Transverse colon (tissue), 4 donors: ENCODE measurements around the gene PPAN. TPM values are rescaled to one million over a fixed set of nuclear protein-coding genes. Genes with fewer than 3 reads are reported as not detected.

ENCODE experiments used
- DNase-seq: peaks from one replicate; pipeline ENCODE4 v3.0.0-alpha.2; 2019
- H3K27ac ChIP-seq, 4 donors: fragments of 200-600 bp; sonication (generic); 2 replicates each; pipeline ENCODE4 v1.5.1; 2016 to 2018; ENCODE audit warnings: inconsistent platforms in 4 of 4
- H3K27me3 ChIP-seq: fragments of 200-600 bp; sonication (generic); 2 replicates; pipeline ENCODE4 v1.5.1; 2017; ENCODE audit warnings: inconsistent platforms
- H3K36me3 ChIP-seq, 4 donors: fragments of 200-600 bp; sonication (generic); 2 replicates each; pipeline ENCODE4 v1.5.1; 2017 to 2019; ENCODE audit warnings: inconsistent platforms in 4 of 4
- H3K4me1 ChIP-seq, 4 donors: fragments of 200-600 bp; sonication (generic); 2 replicates each; pipeline ENCODE4 v1.5.1; 2017 to 2020; ENCODE audit warnings: inconsistent platforms in 4 of 4
- H3K4me3 ChIP-seq, 4 donors: fragments of 200-600 bp; sonication (generic); 1 replicate in 1 of 4; 2 replicates in 3 of 4; pipeline versions ENCODE4 v1.5.1 to v1.6.1; 2017 to 2019; ENCODE audit warnings: inconsistent platforms in 4 of 4
- H3K9me3 ChIP-seq, 2 donors: fragments of 200-600 bp; sonication (generic); 2 replicates each; pipeline ENCODE4 v1.5.1; 2017 to 2019; ENCODE audit warnings: inconsistent platforms in 2 of 2
- CTCF ChIP-seq, 5 experiments: fragments of 200-600 bp in 3 of 5; fragments of 450-650 bp in 2 of 5; sonication (generic) in 3 of 5; IDR thresholded peaks; 1 replicate in 2 of 5; 2 replicates in 3 of 5; pipeline ENCODE4 v1.5.1; 2016 to 2017; ENCODE audit warnings: antibody characterized with exemption in 5 of 5, inconsistent platforms in 3 of 5, mild to moderate bottlenecking in 2 of 5, moderate library complexity in 1 of 5
- EP300 ChIP-seq: sonication (generic); formaldehyde crosslinking; IDR thresholded peaks from one replicate; pipeline ENCODE4 v1.6.1; 2017; ENCODE audit warnings: antibody characterized with exemption, low read depth
- POLR2A ChIP-seq: fragments of 450-650 bp; IDR thresholded peaks from one replicate; pipeline ENCODE4 v1.6.1; 2016; ENCODE audit warnings: antibody characterized with exemption, mild to moderate bottlenecking, moderate library complexity
- POLR2AphosphoS5 ChIP-seq, 3 donors: sonication (generic); formaldehyde crosslinking; IDR thresholded peaks; one replicate each; pipeline ENCODE4 v1.6.1; 2016; ENCODE audit warnings: antibody characterized with exemption in 3 of 3
- WGBS, 2 donors: methylation state at CpG; one replicate each; pipeline ENCODE4 v1.1.5; 2018; ENCODE audit warnings: low coverage in 1 of 2; 5-methylcytosine and 5-hydroxymethylcytosine counted together
- in situ Hi-C, 4 donors: fragments of 200-750 bp; cut with MboI; loops; one replicate each; pipeline versions ENCODE4 v1.15.0 to v1.15.1; 2017; ENCODE audit warnings: low sequenced_read_pairs in 3 of 4, low pct_ligation_motif_present in 1 of 4, low pct_unique_long_range_greater_than_20kb in 1 of 4
- intact Hi-C: fragments of 100-400 bp; cut with DNase I; formaldehyde crosslinking; loops from one replicate; pipeline ENCODE4 v1.15.1; 2023; ENCODE audit warnings: low total_unique reads
- small RNA-seq, 4 donors: library from RNA; depleted of rRNA; stranded (forward); fragments of <200 nt; gene quantifications; one replicate each; pipeline ENCODE3, GENCODE V24; 2016
- total RNA-seq, 4 donors: library from RNA; depleted of rRNA; stranded (reverse); fragments of >200 nt; gene quantifications; one replicate each; pipeline ENCODE4 v1.1.0, GENCODE V29; 2016

Gene PPAN
- total RNA-seq, 4 donors from 2014 or later = 10.1 to 31.8 (median 21.5) TPM

- Histone ChIP-seq H3K36me3 (peaks cover 0 to 45% (median 21%) of the 10 kb centered on the region in 4 donors), H3K4me3 (no peak overlapping the region), H3K4me1 (no peaks in the 10 kb centered on the region), H3K27ac (no peak overlapping the region), H3K9me3 (no peaks in the 10 kb centered on the region), H3K27me3 (no peaks in the 10 kb centered on the region)
- WGBS, 2 donors = 87% methylated on average over 2 of the region's 8 CpGs; no CpG with 5 or more reads in 1 of the 2 donors
- DNase-seq = no peak
- intact Hi-C loops (no loop called here), in situ Hi-C loops (no loop called here)
- TF ChIP-seq CTCF (IDR thresholded peaks at IDR 0.05) (no peak), POLR2AphosphoS5 (IDR thresholded peaks at IDR 0.05) (no peak), POLR2A (no peak), EP300 (no peak)
Measured at GRCh38 chr19:10158071-10158470, 51.9 kb downstream of the PPAN start.

GRCh38 chr19:10158485-10158884, 52.3 kb downstream of the PPAN start:
- no peaks in the 10 kb centered on the region for H3K9me3 ChIP-seq
- in situ Hi-C loops = no loop called here
- H3K27ac ChIP-seq = no peak overlapping the region
- WGBS, 2 donors = 97% methylated on average over 11 of the region's 11 CpGs; no CpG with 5 or more reads in 1 of the 2 donors
- H3K36me3 ChIP-seq = peaks cover 0 to 42% (median 21%) of the 10 kb centered on the region in 4 donors
- H3K4me1 ChIP-seq = no peaks in the 10 kb centered on the region
- H3K4me3 ChIP-seq = no peak overlapping the region
- no peaks in the 10 kb centered on the region for H3K27me3 ChIP-seq
- intact Hi-C loops = no loop called here
- TF ChIP-seq CTCF (IDR thresholded peaks at IDR 0.05) (no peak), EP300 (no peak), POLR2A (no peak), POLR2AphosphoS5 (IDR thresholded peaks at IDR 0.05) (no peak)
- DNase-seq = no peak

GRCh38 chr19:10159610-10160009, 53.4 kb downstream of the PPAN start:
- peaks cover 0 to 37% (median 16%) of the 10 kb centered on the region in 4 donors for H3K36me3 ChIP-seq

More at GRCh38 chr19:10159610-10160009, 53.4 kb downstream of the PPAN start:
- no peak for DNase-seq
- Histone ChIP-seq H3K27ac (no peak overlapping the region), H3K4me1 (no peaks in the 10 kb centered on the region), H3K4me3 (no peak overlapping the region), H3K9me3 (no peaks in the 10 kb centered on the region), H3K27me3 (no peaks in the 10 kb centered on the region)
- 94 to 100% methylated on average over 1 to 16 of the region's 16 CpGs for WGBS, 2 donors
- in situ Hi-C loops = no loop called here
- TF ChIP-seq EP300 (no peak), POLR2AphosphoS5 (IDR thresholded peaks at IDR 0.05) (no peak), POLR2A (no peak), CTCF (IDR thresholded peaks at IDR 0.05) (no peak)
- intact Hi-C loops = no loop called here

Small RNA genes lying within 50 kb of the gene (small RNA-seq; reads per million reads assigned to genes)
- gene SNORD105 (83.0 to 213 (median 113) reads per million in 4 donors), gene SNORD105B (5,078 to 10,566 (median 7,301) reads per million in 4 donors)

Other genes with a start within 250 kb of the PPAN start
- gene OLFM2, start 169.8 kb upstream of the PPAN start, total RNA-seq = 1 to 10 TPM in 2 of 4 donors, not detected in 2; 2.0 to 2.7 TPM
- 10 to 100 TPM in 2 of 4 donors, 1 to 10 TPM in 2; 2.5 to 17.7 (median 7.9) TPM for gene COL5A3, start 95.9 kb upstream of the PPAN start, total RNA-seq
- gene RDH8, start 92.9 kb upstream of the PPAN start, total RNA-seq = not detected
- 10 to 100 TPM; 24.5 to 56.1 (median 39.0) TPM for gene SHFL, start 20.0 kb upstream of the PPAN start, total RNA-seq
- 1 to 10 TPM in 1 of 4 donors, under 1 TPM in 2, not detected in 1; 0.32 to 4.5 (median 0.55) TPM for gene ANGPTL6, start 3.7 kb upstream of the PPAN start, total RNA-seq
- 10 to 100 TPM in 1 of 4 donors, 1 to 10 TPM in 2, under 1 TPM in 1; 0.80 to 13.8 (median 6.9) TPM for gene P2RY11, start 5.3 kb downstream of the PPAN start, total RNA-seq
- 100 to 1,000 TPM; 169 to 293 (median 198) TPM for gene EIF3G, start 13.5 kb downstream of the PPAN start, total RNA-seq
- 100 to 1,000 TPM in 1 of 4 donors, 10 to 100 TPM in 3; 23.3 to 122 (median 42.0) TPM for gene DNMT1, start 88.6 kb downstream of the PPAN start, total RNA-seq
- 1 to 10 TPM in 3 of 4 donors, under 1 TPM in 1; 0.80 to 7.1 (median 3.5) TPM for gene S1PR2, start 125.0 kb downstream of the PPAN start, total RNA-seq
- 10 to 100 TPM; 44.1 to 89.6 (median 62.5) TPM for gene MRPL4, start 145.9 kb downstream of the PPAN start, total RNA-seq
- 10 to 100 TPM in 1 of 4 donors, 1 to 10 TPM in 3; 6.4 to 26.6 (median 7.7) TPM for gene ICAM1, start 164.8 kb downstream of the PPAN start, total RNA-seq
- under 1 TPM in 2 of 4 donors, not detected in 2; 0.48 to 0.55 TPM for gene ICAM4, start 180.6 kb downstream of the PPAN start, total RNA-seq
- gene ICAM5, start 183.6 kb downstream of the PPAN start, total RNA-seq = under 1 TPM in 2 of 4 donors, not detected in 2; 0.27 to 0.48 TPM
- 1 to 10 TPM; 1.9 to 8.2 (median 3.8) TPM for gene ZGLP1, start 203.5 kb downstream of the PPAN start, total RNA-seq
- gene FDX2, start 209.7 kb downstream of the PPAN start, total RNA-seq = 10 to 100 TPM in 1 of 4 donors, 1 to 10 TPM in 2, not detected in 1; 6.1 to 28.9 (median 8.4) TPM
- 10 to 100 TPM; 35.0 to 39.6 (median 38.6) TPM for gene RAVER1, start 227.2 kb downstream of the PPAN start, total RNA-seq
- gene ICAM3, start 233.3 kb downstream of the PPAN start, total RNA-seq = 10 to 100 TPM in 2 of 4 donors, 1 to 10 TPM in 2; 2.6 to 17.5 (median 8.6) TPM